GM12801 (cell line): ENCODE results near the gene ACO2.

ENCODE experiments used
- CTCF ChIP-seq: IDR thresholded peaks from one replicate; pipeline ENCODE4 v1.5.1; 2011; ENCODE audit warnings: control low read depth; ENCODE audit not compliant: insufficient read length; ENCODE audit errors: extremely low read depth

ACO2 gene

GRCh38 chr22:41540006-41540315 lies 71.0 kb downstream of the ACO2 start:
- no peak for TF ChIP-seq CTCF

DNA sequence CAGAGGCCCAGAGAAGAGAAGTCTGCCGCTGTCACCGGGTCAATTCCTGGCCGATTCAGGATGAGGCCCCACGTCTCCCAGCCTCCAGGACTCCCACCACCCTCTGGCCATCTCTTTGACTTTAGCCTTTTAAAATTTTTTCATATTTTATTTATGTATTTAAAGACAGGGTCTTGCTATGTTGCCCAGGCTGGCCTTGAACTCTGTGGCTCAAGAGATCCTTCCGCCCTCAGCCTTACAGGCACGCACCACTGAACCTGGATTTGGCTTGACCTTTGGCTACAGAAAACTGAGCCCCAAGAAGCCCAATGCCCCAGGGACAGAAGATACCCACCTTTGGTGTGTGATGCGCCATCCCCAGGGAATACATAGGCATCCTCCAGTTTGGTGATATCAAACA lies 71.4 kb downstream of the ACO2 start:
- TF ChIP-seq CTCF = no peak

GRCh38 chr22:41541484-41541883 lies 72.6 kb downstream of the ACO2 start:
- no peak for TF ChIP-seq CTCF

GRCh38 chr22:41542224-41542623 lies 73.3 kb downstream of the ACO2 start:
- no peak for TF ChIP-seq CTCF

DNA sequence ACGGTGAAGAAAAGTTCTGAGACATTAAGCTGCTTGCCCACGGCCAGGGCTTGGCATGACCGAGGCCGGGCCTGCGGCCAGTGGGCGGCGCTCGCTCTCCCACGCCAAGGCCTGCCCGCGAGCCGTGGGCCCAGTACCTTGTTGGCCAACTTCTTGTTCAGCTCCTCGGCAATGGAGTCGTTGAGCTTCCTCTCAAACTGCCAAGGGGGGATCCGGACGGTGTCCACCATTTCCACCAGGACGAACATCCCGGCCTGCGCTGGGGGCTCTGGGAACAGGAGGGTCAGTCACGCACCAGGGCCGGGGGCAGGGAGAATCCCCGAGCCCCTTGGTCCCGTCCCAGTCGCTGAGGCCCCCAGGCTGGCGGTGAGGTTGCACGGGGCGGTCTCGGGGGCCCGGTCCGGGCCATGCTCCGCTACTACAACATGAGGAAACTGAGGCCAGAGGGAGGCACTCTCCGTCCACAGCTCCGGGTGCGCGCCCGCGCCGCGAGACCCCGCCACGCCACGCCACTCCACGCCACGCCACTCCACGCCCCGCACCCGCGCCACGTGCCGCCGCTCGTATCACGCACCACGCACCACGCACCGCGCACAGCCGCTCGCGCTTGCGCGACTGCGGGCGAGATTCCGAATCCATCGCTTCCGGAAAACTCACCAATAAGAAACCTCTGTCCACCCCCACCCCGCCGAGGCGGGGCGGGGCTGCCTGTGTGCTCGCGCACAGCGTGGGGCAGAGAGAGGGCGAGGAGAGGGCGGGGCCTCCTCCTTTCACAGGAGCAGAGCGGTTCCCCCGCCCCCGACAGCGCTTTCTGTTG lies 75.1 kb downstream of the ACO2 start, which contains the start of gene POLR3H:
POLR3H (minus strand) TSS at position 617 of the 817 bp plus-strand sequence; CDS start at position 248, 369 bp downstream.
- no peak for TF ChIP-seq CTCF

DNA sequence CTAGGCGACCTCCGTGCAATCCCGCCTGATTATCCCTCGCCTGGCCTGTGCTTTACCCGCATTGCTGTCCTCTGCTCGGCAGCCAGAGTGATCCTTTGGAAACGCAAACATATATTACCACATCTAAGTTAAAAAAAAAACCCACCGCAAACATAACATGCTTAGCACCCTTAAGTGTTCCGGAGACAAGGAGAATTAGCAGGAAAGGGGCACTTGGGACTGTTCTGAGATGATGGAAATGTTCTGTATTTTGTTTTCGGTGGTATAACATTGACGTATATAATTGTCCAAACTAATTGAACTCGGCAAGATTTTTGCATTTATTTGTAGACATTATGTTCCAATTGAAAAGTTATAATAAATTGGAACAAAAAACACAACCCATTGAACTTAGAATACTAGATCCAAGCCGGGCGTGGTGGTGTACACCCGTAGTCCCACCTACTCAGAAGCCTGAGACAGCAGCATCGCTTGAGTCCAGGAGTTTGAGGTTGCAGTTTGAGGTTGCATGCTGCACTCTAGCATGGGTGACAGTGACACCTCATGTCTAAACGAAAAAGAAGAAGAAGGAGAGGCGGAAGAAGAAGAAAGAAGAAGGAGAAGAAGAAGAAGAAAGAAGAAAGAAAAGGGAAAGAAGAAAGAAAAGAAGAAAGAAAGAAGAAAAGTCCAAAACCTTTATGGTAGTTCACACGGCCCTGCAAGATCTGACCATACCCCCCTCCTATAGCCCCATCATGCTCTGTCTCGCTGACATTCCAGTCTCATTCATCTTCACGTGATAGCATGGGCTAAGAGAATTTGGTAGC lies 76.0 kb downstream of the ACO2 start:
- TF ChIP-seq CTCF = no peak

DNA sequence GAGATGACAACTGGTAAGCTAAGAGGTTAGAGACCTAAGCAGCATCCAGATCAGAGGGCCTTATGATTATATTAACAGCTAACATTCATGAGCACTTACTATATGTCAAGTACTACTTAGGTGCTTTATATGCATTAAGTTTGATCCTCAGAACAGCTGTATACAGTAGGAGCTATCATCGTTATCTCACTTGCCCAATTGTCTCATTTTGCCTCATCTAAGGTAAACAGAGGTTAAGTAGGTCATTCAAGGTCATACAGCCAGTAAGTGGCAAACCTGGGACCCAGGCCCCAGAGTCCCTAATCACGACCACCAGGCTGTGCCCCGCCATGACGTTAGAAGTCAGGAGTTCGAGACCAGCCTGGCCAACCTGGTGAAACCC lies 79.9 kb downstream of the ACO2 start:
- no peak for TF ChIP-seq CTCF
